Jurkat, Clone E6-1 (cell line): ENCODE measurements around the gene COA1.

Experiments
- DNase-seq: peaks from one replicate; pipeline ENCODE4 v3.0.0-alpha.2; 2011; ENCODE audit warnings: low read depth, low spot score
- H3K4me3 ChIP-seq: 2 replicates; pipeline ENCODE4 v1.5.1; 2011; ENCODE audit warnings: mild to moderate bottlenecking, low read length, control low read depth, moderate library complexity

The COA1 gene

GRCh38 chr7:43760861-43761260 is 31.5 kb upstream of the COA1 start:
- no peak for DNase-seq
- no peak overlapping the region for H3K4me3 ChIP-seq

GRCh38 chr7:43758822-43759683 is 29.7 kb upstream of the COA1 start:
- no peak for DNase-seq

GRCh38 chr7:43758029-43758821 is 28.9 kb upstream of the COA1 start, which contains the start of gene BLVRA:
TSS of gene BLVRA (plus strand) at chr7:43758680. CDS start at chr7:43771159, 12,479 bp downstream.
- DNase-seq, result no peak
- H3K4me3 ChIP-seq, result peak within 1 kb of the TSS; percentile 62

More at GRCh38 chr7:43758822-43759683, 29.7 kb upstream of the COA1 start:
- peak overlapping the region; percentile 62 for H3K4me3 ChIP-seq

- no peak overlapping the region for H3K4me3 ChIP-seq
These were observed 27.9 kb upstream of the COA1 start for GRCh38 chr7:43757073-43757720.

GRCh38 chr7:43756368-43757072 is 27.2 kb upstream of the COA1 start:
- DNase-seq, result no peak
- no peak overlapping the region for H3K4me3 ChIP-seq

More at GRCh38 chr7:43757073-43757720, 27.9 kb upstream of the COA1 start:
- no peak for DNase-seq

- no peak for DNase-seq
These were observed 25.3 kb upstream of the COA1 start for GRCh38 chr7:43754596-43754995.

GRCh38 chr7:43753843-43754242 is 24.5 kb upstream of the COA1 start:
- H3K4me3 ChIP-seq, result no peak overlapping the region

More at GRCh38 chr7:43754596-43754995, 25.3 kb upstream of the COA1 start:
- no peak overlapping the region for H3K4me3 ChIP-seq

GRCh38 chr7:43753271-43753810 is 24.0 kb upstream of the COA1 start:
- no peak overlapping the region for H3K4me3 ChIP-seq
- DNase-seq, result no peak

More at GRCh38 chr7:43753843-43754242, 24.5 kb upstream of the COA1 start:
- no peak for DNase-seq

- DNase-seq, result no peak
- no peak overlapping the region for H3K4me3 ChIP-seq
These were observed 23.1 kb upstream of the COA1 start for GRCh38 chr7:43752411-43752810.

GRCh38 chr7:43750016-43750887 is 20.9 kb upstream of the COA1 start:
- H3K4me3 ChIP-seq, result no peak overlapping the region
- DNase-seq, result no peak

GRCh38 chr7:43749383-43749940 is 20.1 kb upstream of the COA1 start:
- DNase-seq, result no peak
- H3K4me3 ChIP-seq, result no peak overlapping the region

- DNase-seq, result no peak
- no peak overlapping the region for H3K4me3 ChIP-seq
These were observed 18.2 kb upstream of the COA1 start for GRCh38 chr7:43747328-43748105.

GRCh38 chr7:43742692-43743091 is 13.4 kb upstream of the COA1 start:
- H3K4me3 ChIP-seq, result no peak overlapping the region
- DNase-seq, result no peak

GRCh38 chr7:43737467-43738127 is 8.3 kb upstream of the COA1 start:
- no peak for DNase-seq
- H3K4me3 ChIP-seq, result no peak overlapping the region

GRCh38 chr7:43735802-43736603 is 6.7 kb upstream of the COA1 start:
- no peak for DNase-seq
- H3K4me3 ChIP-seq, result no peak overlapping the region
